Endothelial cell (in vitro differentiated cells): Measurements from ENCODE around the gene LHX2. TPM values are rescaled to one million over a fixed set of nuclear protein-coding genes. Genes with fewer than 3 reads are reported as not detected.
"Not testable (repeated sequence)": the region's sequence is repeated elsewhere in the genome, so short reads cannot be mapped to it uniquely, and the experiment has no call there.

ENCODE experiments used
- DNase-seq: peaks from one replicate; pipeline ENCODE4 v3.0.0; 2021; ENCODE audit warnings: low spot score
- H3K27ac Mint-ChIP-seq: one replicate; pipeline ENCODE4 v1.8.0; 2021; ENCODE audit warnings: mixed read lengths, inconsistent platforms; ENCODE audit not compliant: unreplicated experiment
- H3K27me3 Mint-ChIP-seq: one replicate; pipeline ENCODE4 v1.8.0; 2021; ENCODE audit warnings: mild to moderate bottlenecking, moderate library complexity, mixed read lengths, inconsistent platforms; ENCODE audit not compliant: unreplicated experiment
- H3K36me3 Mint-ChIP-seq: one replicate; pipeline ENCODE4 v1.8.0; 2021; ENCODE audit warnings: mild to moderate bottlenecking, low read depth, mixed read lengths, inconsistent platforms; ENCODE audit not compliant: unreplicated experiment
- H3K4me1 Mint-ChIP-seq: one replicate; pipeline ENCODE4 v1.8.0; 2021; ENCODE audit warnings: mild to moderate bottlenecking, mixed read lengths, inconsistent platforms; ENCODE audit not compliant: unreplicated experiment
- H3K4me3 Mint-ChIP-seq: one replicate; pipeline ENCODE4 v1.8.0; 2021; ENCODE audit warnings: mild to moderate bottlenecking, mixed read lengths, inconsistent platforms; ENCODE audit not compliant: unreplicated experiment
- H3K9me3 Mint-ChIP-seq: one replicate; pipeline ENCODE4 v1.8.0; 2021; ENCODE audit warnings: mixed read lengths, inconsistent platforms; ENCODE audit not compliant: unreplicated experiment
- total RNA-seq: library from RNA; stranded (reverse); fragmentation: NEBNext Ultra II Directional; extraction: Animal tissue kit (Norgen Biotek cat#: 25700); gene quantifications from one replicate; pipeline ENCODE4 v1.2.1, GENCODE V29; 2021; ENCODE audit not compliant: unreplicated experiment
- TF ChIP-seq, protein P1 (sequence below): fragments of 200-600 bp; sonication (generic); IDR thresholded peaks from one replicate; pipeline ENCODE4 v1.5.0; 2021; ENCODE audit warnings: antibody characterized with exemption; ENCODE audit not compliant: unreplicated experiment

The LHX2 gene
- total RNA-seq, 1 donor from 2014 or later, result not detected

DNA sequence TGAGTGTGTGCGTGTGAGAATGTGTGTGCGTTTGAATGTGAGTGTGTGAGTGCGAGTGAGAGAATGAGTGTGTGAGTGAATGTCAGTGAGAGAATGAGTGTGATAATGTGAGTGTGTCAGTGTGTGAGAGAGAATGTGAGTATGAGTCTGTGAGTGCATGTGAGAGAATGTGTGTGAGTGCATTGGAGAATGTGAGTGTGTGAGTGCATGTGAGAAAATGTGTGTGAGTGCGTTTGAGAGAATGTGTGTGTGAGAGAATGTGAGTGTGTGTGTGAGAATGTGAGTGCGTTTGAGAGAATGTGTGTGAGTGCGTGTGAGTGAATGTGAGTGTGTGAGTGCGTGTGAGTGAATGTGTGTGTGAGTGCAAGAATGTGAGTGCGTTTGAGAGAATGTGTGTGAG is 39.0 kb upstream of the LHX2 start:
- DNase-seq, result no peak
- H3K4me3 Mint-ChIP-seq, result no peak overlapping the region
- no peak overlapping the region for H3K27ac Mint-ChIP-seq
- TF ChIP-seq, protein P1, sequence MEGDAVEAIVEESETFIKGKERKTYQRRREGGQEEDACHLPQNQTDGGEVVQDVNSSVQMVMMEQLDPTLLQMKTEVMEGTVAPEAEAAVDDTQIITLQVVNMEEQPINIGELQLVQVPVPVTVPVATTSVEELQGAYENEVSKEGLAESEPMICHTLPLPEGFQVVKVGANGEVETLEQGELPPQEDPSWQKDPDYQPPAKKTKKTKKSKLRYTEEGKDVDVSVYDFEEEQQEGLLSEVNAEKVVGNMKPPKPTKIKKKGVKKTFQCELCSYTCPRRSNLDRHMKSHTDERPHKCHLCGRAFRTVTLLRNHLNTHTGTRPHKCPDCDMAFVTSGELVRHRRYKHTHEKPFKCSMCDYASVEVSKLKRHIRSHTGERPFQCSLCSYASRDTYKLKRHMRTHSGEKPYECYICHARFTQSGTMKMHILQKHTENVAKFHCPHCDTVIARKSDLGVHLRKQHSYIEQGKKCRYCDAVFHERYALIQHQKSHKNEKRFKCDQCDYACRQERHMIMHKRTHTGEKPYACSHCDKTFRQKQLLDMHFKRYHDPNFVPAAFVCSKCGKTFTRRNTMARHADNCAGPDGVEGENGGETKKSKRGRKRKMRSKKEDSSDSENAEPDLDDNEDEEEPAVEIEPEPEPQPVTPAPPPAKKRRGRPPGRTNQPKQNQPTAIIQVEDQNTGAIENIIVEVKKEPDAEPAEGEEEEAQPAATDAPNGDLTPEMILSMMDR, result no peak
- H3K27me3 Mint-ChIP-seq, result no peaks in the 10 kb centered on the region
- no peaks in the 10 kb centered on the region for H3K4me1 Mint-ChIP-seq
- H3K9me3 Mint-ChIP-seq, result no peaks in the 10 kb centered on the region
- H3K36me3 Mint-ChIP-seq, result no peaks in the 10 kb centered on the region

DNA sequence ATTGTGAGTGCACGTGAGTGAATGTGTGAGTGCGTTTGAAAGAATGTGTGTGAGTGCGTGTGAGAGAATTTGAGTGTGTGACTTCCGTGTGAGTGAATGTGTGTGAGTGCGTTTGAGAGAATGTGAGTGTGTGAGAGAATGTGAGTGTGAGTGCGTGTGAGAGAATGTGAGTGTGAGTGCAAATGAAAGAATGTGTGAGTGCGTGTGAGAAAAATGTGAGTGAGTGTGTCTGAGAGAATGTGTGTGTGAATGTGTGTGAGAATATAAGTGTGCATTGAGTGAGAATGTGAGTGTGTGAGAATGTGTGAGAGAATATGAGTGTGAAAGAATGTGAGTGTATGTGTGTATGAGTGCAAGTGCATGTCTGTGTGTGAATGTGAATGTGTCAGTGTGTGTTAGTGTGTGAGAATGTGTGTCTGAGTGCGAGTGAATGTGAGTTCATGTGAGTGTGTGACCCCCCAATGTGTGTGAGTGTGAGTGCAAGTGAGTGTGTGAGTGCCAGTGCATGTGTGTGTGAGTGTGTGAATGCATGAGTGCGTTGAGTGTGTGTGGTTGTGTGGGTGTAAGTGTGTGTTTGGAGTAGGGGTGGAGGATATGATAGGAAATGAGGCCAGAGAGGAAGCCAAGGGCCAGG is 37.9 kb upstream of the LHX2 start:
- Mint-ChIP-seq H3K36me3 (no peaks in the 10 kb centered on the region), H3K27ac (no peak overlapping the region), H3K4me1 (no peaks in the 10 kb centered on the region), H3K9me3 (no peaks in the 10 kb centered on the region), H3K4me3 (no peak overlapping the region), H3K27me3 (no peaks in the 10 kb centered on the region)
- TF ChIP-seq, protein P1, result no peak
- no peak for DNase-seq

DNA sequence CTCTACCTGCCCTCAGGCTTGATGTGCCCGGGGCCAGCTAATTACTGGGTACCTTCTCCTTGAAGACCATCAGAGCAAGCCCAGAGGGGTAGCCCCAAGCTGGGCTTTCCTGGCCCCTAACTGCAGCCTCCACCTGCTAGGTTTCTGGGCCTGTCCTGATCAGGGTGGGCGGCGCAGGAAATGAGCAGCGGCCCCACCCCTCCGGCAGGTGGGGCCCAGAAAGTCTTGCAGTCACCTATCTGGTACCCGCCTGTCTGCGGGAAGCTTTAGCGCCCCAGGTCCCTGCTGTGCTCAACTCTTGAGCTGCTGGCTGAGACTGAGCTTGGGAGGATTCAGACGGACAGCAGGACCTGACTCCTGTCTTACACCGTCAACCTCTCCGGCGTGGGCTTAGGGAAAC is 37.1 kb upstream of the LHX2 start:
- Mint-ChIP-seq H3K9me3 (no peaks in the 10 kb centered on the region), H3K4me1 (no peaks in the 10 kb centered on the region), H3K4me3 (no peak overlapping the region), H3K27ac (no peak overlapping the region), H3K36me3 (no peaks in the 10 kb centered on the region), H3K27me3 (no peaks in the 10 kb centered on the region)
- DNase-seq, result no peak
- TF ChIP-seq, protein P1, result no peak

DNA sequence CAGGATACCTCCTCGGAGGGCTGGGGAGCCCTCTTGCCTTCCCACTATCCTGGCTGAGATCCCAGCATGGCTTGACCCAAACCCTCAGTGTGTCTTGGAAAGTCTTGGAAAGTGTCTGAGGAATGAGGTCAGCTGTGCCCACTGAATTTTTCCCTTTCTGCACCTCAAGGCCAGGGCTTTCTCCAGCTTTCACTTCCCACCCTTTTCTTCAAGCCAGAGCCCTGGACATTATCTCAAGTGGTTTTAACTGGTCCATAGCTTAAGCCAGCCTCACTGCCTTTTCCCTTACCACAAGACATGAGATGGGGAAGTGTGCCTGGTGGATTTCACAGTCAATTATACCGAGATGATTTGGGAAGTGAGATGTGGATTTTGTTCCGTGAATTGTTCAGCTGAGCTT is 35.7 kb upstream of the LHX2 start:
- Mint-ChIP-seq H3K27me3 (no peaks in the 10 kb centered on the region), H3K4me1 (no peaks in the 10 kb centered on the region), H3K9me3 (no peaks in the 10 kb centered on the region), H3K27ac (no peak overlapping the region), H3K4me3 (no peak overlapping the region), H3K36me3 (no peaks in the 10 kb centered on the region)
- TF ChIP-seq, protein P1, result no peak
- no peak for DNase-seq

DNA sequence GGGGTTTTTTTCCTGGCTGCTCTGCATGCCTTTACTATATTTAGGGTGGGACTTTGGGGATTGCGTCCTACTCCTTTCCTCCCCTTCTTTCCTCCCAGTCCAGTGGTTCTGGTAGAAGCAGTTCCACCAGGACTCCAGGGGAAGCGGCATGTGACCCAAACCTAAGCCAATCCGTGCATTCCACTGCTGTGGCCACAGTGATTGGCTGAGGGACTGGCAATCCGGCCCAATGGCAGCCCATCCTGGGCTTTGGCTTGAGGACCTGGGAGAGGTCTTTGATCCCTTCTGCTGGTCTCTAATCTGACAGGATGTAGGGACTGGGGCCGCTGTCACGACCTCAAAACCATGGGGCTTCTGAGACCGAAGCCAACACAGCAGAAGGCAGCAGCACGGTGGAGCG is 35.0 kb upstream of the LHX2 start:
- H3K4me3 Mint-ChIP-seq, H3K27ac Mint-ChIP-seq, H3K4me1 Mint-ChIP-seq, H3K9me3 Mint-ChIP-seq, H3K27me3 Mint-ChIP-seq, DNase-seq, H3K36me3 Mint-ChIP-seq: not testable (repeated sequence)
